GM23248 (cell line): Measurements from ENCODE around the gene GPC3. TPM values are rescaled to one million over a fixed set of nuclear protein-coding genes. Genes with fewer than 3 reads are reported as not detected.

Source experiments
- DNase-seq: peaks from one replicate; pipeline ENCODE4 v3.0.0-alpha.2; 2015
- H2AFZ ChIP-seq: fragments of 200-600 bp; sonication (generic); 2 replicates; pipeline ENCODE4 v1.6.1; 2016; ENCODE audit warnings: antibody characterized with exemption
- H3F3A ChIP-seq: fragments of 200-600 bp; sonication (generic); 2 replicates; pipeline ENCODE4 v1.6.1; 2016; ENCODE audit warnings: mild to moderate bottlenecking, antibody characterized with exemption, mixed run types; ENCODE audit not compliant: insufficient read depth
- H3K27ac ChIP-seq: fragments of 200-600 bp; sonication (generic); 2 replicates; pipeline ENCODE4 v1.5.1; 2016; ENCODE audit warnings: mild to moderate bottlenecking
- H3K27me3 ChIP-seq: fragments of 200-600 bp; sonication (generic); replicated peaks from 2 replicates; pipeline ENCODE4 v1.6.1; 2016; ENCODE audit warnings: mild to moderate bottlenecking; ENCODE audit not compliant: insufficient read depth
- H3K36me3 ChIP-seq: fragments of 200-600 bp; sonication (generic); 2 replicates; pipeline ENCODE4 v1.6.1; 2016; ENCODE audit warnings: low read depth, mild to moderate bottlenecking
- H3K4me1 ChIP-seq: fragments of 200-600 bp; sonication (generic); 2 replicates; pipeline ENCODE4 v1.6.1; 2016; ENCODE audit warnings: mild to moderate bottlenecking; ENCODE audit not compliant: insufficient read depth
- H3K4me2 ChIP-seq: fragments of 200-600 bp; sonication (generic); one replicate; pipeline ENCODE4 v1.6.1; 2016; ENCODE audit warnings: mild to moderate bottlenecking; ENCODE audit not compliant: unreplicated experiment
- H3K4me3 ChIP-seq: fragments of 200-600 bp; sonication (generic); 2 replicates; pipeline ENCODE4 v1.5.1; 2016; ENCODE audit warnings: mild to moderate bottlenecking
- H3K79me2 ChIP-seq: fragments of 200-600 bp; sonication (generic); 2 replicates; pipeline ENCODE4 v1.6.1; 2016; ENCODE audit warnings: mild to moderate bottlenecking; ENCODE audit not compliant: insufficient read depth
- H3K9ac ChIP-seq: fragments of 200-600 bp; sonication (generic); 2 replicates; pipeline ENCODE4 v1.6.1; 2016; ENCODE audit warnings: mild to moderate bottlenecking
- H3K9me2 ChIP-seq: fragments of 200-600 bp; sonication (generic); 2 replicates; pipeline ENCODE4 v1.6.1; 2016; ENCODE audit warnings: mixed run types, mild to moderate bottlenecking, moderate library complexity; ENCODE audit not compliant: insufficient read depth
- H3K9me3 ChIP-seq: fragments of 200-600 bp; sonication (generic); one replicate; pipeline ENCODE4 v1.6.1; 2017; ENCODE audit warnings: low read depth
- H4K20me1 ChIP-seq: fragments of 200-600 bp; sonication (generic); 2 replicates; pipeline ENCODE4 v1.6.0; 2016; ENCODE audit not compliant: insufficient read depth
- EZH2 ChIP-seq: fragments of 200-600 bp; sonication (generic); IDR thresholded peaks from 2 replicates; pipeline ENCODE4 v1.6.1; 2018; ENCODE audit warnings: antibody characterized with exemption, mild to moderate bottlenecking; ENCODE audit not compliant: insufficient read depth, poor library complexity, severe bottlenecking
- EZH2phosphoT487 ChIP-seq: fragments of 200-600 bp; sonication (generic); IDR thresholded peaks from 2 replicates; pipeline ENCODE4 v1.6.1; 2018; ENCODE audit warnings: antibody characterized with exemption, moderate library complexity, mild to moderate bottlenecking, low read depth; ENCODE audit not compliant: insufficient read depth
- WGBS, 2 experiments: methylation state at CpG; one replicate each; pipeline ENCODE4 v1.1.6; 2015 to 2017; ENCODE audit warnings: low lambda C conversion rate in 2 of 2, low coverage in 1 of 2; ENCODE audit errors: missing lambda C conversion rate in 2 of 2; 5-methylcytosine and 5-hydroxymethylcytosine counted together
- in situ Hi-C: fragments of 300-500 bp; cut with MboI; formaldehyde crosslinking; loops from 2 replicates; pipeline ENCODE4 v1.15.0; 2020
- polyA plus RNA-seq: library from polyadenylated mRNA; unstranded; fragments of >200 nt; fragmentation: Nextera tagmentation; extraction: Ambion mirVana; gene quantifications from 2 replicates; pipeline ENCODE4 v1.2.1, GENCODE V29; 2016
- total RNA-seq: library from RNA; depleted of rRNA; stranded (reverse); fragments of >200 nt; shearing (Covaris generic); gene quantifications from 2 replicates; pipeline ENCODE4 v1.2.3, GENCODE V29; 2014

The GPC3 gene
- total and polyA plus RNA-seq, 2 experiments from 2014 or later, result not detected

DNA sequence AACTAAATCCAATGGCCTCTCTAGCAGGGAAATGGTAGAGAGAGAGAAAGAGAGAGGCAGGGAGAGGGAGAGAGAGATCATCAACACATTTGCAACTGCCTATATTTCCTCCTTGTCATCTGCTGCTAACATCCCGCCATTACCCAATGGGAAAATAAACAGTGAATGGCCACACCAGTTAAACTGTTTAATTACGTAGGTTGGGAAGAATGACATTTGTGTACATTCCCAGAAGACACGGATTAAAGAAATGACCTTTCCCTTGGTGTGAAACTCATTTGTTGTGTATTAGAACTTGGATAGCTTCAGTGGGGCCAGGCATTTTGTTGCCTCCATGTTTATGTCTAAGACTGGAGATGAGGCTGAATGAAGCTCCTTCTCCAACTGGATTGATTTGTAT, 474.4 kb downstream of the GPC3 start:
- Histone ChIP-seq H3K27me3 (no peaks in the 10 kb centered on the region), H3K79me2 (no peaks in the 10 kb centered on the region), H3K9ac (no peak overlapping the region), H3K4me3 (no peak overlapping the region), H3K9me3 (no peaks in the 10 kb centered on the region), H3K36me3 (no peaks in the 10 kb centered on the region), H3K9me2 (no peaks in the 10 kb centered on the region), H4K20me1 (no peaks in the 10 kb centered on the region), H3K4me1 (no peaks in the 10 kb centered on the region), H3K27ac (no peak overlapping the region), H3K4me2 (no peak overlapping the region), H2AFZ (no peak overlapping the region), H3F3A (no peaks in the 10 kb centered on the region)
- 48 to 51% methylated on average over 3 of the region's 3 CpGs for WGBS, 2 experiments
- in situ Hi-C loops, result no loop called here
- no peak for DNase-seq
- TF ChIP-seq EZH2phosphoT487 (no peak), EZH2 (no peak)

DNA sequence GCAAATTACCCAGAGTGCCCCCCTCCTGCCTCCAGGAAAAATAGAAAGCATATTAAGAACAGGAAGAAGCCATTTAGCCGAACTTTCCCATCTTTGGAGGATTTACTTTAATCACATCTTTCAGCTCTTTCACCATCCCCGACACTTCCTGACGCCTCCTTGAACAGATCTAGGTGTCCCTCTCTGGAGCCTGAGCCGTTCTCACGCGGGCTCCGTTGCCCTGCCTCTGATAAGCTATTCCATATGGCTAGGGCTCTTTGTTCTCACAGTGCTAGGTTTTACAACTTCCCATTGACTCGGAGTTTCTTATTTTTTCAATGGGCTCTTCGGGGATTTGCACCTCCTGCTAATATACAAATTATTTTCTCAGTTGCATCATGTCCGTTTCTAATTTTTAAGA, 488.0 kb downstream of the GPC3 start:
- 26 to 30% methylated on average over 10 of the region's 10 CpGs for WGBS, 2 experiments
- H3F3A ChIP-seq, result peaks cover 9% of the 10 kb centered on the region; the same call in 1 of the 2 replicates
- no peaks in the 10 kb centered on the region for H4K20me1 ChIP-seq
- H3K4me3 ChIP-seq, result no peak overlapping the region
- peak overlapping the region; percentile 29; the same call in 1 of the 2 replicates for H2AFZ ChIP-seq
- no peak overlapping the region for H3K27ac ChIP-seq
- peak; percentile 12 for DNase-seq
- no peak overlapping the region for H3K9ac ChIP-seq
- in situ Hi-C loops, result no loop called here
- no peaks in the 10 kb centered on the region for H3K36me3 ChIP-seq
- H3K79me2 ChIP-seq, result no peaks in the 10 kb centered on the region
- peaks cover 13% of the 10 kb centered on the region for H3K4me1 ChIP-seq
- H3K9me3 ChIP-seq, result no peaks in the 10 kb centered on the region
- no peaks in the 10 kb centered on the region for H3K9me2 ChIP-seq
- no peak overlapping the region for H3K4me2 ChIP-seq
- H3K27me3 ChIP-seq, result no peaks in the 10 kb centered on the region
- TF ChIP-seq EZH2phosphoT487 (no peak), EZH2 (no peak)

DNA sequence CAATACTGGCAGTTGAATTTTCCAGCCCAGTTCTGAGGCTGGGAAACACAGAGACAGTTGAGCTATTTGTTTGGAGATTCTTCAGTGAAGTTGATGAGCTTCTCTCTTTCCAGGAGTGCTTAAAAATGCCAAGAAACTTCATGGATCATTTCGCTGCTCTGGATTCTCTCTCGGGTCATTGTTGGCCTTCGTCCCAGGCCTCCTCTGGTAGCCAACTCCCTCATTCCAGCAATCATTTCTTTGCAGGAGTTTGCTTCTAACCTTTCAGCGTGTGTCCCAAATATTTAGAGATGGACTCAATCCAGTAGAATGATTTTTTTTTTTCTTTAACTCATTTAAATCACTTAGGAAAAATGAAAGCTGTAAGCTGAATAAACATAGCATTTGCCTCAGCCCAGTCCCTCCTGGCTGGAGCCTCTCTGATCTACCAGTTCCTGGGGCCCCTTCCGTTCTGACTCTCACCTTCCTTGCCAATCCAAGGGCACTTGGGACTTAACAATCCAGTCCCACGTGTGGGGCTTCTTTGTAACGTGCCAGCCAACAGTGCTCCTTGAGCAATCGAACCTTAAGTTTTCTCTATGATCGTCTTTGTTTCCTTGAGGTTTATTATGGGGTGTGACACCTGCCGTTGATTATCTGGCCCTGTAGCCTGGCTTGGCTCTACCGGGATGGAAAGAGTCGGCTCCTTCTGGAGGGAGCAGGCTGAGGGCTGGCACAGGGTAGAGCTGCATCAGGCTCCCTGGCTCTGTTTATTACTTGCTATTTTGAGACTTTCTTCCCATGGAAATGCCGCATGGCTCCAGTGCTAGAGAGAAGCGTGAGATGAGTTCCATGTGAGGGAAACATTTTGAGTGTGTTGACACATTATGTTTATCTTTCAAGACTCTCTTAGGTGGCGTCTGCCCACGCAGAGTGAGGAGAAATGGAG, 489.7 kb downstream of the GPC3 start:
- Histone ChIP-seq H3K4me2 (peak overlapping the region; percentile 65), H3K4me3 (peak overlapping the region; percentile 52), H3K9me2 (no peaks in the 10 kb centered on the region), H3K79me2 (no peaks in the 10 kb centered on the region), H4K20me1 (no peaks in the 10 kb centered on the region), H3K36me3 (no peaks in the 10 kb centered on the region), H2AFZ (peak overlapping the region; percentile 45), H3K27ac (peak overlapping the region; percentile 59), H3K4me1 (peaks cover 13% of the 10 kb centered on the region), H3K9me3 (no peaks in the 10 kb centered on the region), H3F3A (peaks cover 9% of the 10 kb centered on the region; the same call in 1 of the 2 replicates), H3K27me3 (no peaks in the 10 kb centered on the region), H3K9ac (peak overlapping the region; percentile 44; the same call in 1 of the 2 replicates)
- peak; percentile 63 for DNase-seq
- 3% methylated on average over 13 to 16 of the region's 16 CpGs for WGBS, 2 experiments
- in situ Hi-C loops, result no loop called here
- TF ChIP-seq EZH2, result no peak
- no peak for TF ChIP-seq EZH2phosphoT487

DNA sequence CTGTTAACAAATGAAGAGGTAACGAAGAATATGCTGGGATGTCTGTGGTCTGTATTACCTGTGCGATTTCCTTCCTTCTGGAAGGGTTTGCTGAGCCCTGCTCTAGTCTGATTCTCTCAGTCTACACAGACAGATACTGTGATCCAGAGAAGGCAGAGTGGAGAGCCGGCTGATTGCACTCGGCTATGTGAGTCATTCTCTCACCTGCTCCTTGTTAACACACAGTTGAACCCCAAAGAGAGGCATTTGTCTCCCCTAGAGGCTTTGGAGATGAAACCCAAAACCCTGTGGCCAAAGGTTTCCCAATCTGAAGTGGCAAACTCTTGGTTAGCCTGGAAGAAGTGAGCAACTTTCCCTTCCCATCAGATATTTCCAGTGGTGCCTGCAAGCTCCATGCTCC, 492.0 kb downstream of the GPC3 start:
- Histone ChIP-seq H3K4me1 (peaks cover 13% of the 10 kb centered on the region), H2AFZ (no peak overlapping the region), H3K4me3 (no peak overlapping the region), H3K9me3 (no peaks in the 10 kb centered on the region), H3K9ac (no peak overlapping the region), H3K79me2 (no peaks in the 10 kb centered on the region), H3K4me2 (no peak overlapping the region), H3F3A (peaks cover 9% of the 10 kb centered on the region; the same call in 1 of the 2 replicates), H3K9me2 (no peaks in the 10 kb centered on the region), H4K20me1 (no peaks in the 10 kb centered on the region), H3K27me3 (no peaks in the 10 kb centered on the region), H3K36me3 (no peaks in the 10 kb centered on the region), H3K27ac (no peak overlapping the region)
- in situ Hi-C loops, result no loop called here
- no peak for DNase-seq
- TF ChIP-seq EZH2phosphoT487, result no peak
- TF ChIP-seq EZH2, result no peak
- 77 to 92% methylated on average over 4 of the region's 4 CpGs for WGBS, 2 experiments
